ENCODE measurements around the gene KIF24.
A peak's percentile ranks its signal among the peaks of the same experiment; 100 is the strongest.
"Not testable (repeated sequence)": the region's sequence is repeated elsewhere in the genome, so short reads cannot be mapped to it uniquely, and the experiment has no call there.

KIF24 gene, protein sequence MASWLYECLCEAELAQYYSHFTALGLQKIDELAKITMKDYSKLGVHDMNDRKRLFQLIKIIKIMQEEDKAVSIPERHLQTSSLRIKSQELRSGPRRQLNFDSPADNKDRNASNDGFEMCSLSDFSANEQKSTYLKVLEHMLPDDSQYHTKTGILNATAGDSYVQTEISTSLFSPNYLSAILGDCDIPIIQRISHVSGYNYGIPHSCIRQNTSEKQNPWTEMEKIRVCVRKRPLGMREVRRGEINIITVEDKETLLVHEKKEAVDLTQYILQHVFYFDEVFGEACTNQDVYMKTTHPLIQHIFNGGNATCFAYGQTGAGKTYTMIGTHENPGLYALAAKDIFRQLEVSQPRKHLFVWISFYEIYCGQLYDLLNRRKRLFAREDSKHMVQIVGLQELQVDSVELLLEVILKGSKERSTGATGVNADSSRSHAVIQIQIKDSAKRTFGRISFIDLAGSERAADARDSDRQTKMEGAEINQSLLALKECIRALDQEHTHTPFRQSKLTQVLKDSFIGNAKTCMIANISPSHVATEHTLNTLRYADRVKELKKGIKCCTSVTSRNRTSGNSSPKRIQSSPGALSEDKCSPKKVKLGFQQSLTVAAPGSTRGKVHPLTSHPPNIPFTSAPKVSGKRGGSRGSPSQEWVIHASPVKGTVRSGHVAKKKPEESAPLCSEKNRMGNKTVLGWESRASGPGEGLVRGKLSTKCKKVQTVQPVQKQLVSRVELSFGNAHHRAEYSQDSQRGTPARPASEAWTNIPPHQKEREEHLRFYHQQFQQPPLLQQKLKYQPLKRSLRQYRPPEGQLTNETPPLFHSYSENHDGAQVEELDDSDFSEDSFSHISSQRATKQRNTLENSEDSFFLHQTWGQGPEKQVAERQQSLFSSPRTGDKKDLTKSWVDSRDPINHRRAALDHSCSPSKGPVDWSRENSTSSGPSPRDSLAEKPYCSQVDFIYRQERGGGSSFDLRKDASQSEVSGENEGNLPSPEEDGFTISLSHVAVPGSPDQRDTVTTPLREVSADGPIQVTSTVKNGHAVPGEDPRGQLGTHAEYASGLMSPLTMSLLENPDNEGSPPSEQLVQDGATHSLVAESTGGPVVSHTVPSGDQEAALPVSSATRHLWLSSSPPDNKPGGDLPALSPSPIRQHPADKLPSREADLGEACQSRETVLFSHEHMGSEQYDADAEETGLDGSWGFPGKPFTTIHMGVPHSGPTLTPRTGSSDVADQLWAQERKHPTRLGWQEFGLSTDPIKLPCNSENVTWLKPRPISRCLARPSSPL (N-terminal part only)

DNA sequence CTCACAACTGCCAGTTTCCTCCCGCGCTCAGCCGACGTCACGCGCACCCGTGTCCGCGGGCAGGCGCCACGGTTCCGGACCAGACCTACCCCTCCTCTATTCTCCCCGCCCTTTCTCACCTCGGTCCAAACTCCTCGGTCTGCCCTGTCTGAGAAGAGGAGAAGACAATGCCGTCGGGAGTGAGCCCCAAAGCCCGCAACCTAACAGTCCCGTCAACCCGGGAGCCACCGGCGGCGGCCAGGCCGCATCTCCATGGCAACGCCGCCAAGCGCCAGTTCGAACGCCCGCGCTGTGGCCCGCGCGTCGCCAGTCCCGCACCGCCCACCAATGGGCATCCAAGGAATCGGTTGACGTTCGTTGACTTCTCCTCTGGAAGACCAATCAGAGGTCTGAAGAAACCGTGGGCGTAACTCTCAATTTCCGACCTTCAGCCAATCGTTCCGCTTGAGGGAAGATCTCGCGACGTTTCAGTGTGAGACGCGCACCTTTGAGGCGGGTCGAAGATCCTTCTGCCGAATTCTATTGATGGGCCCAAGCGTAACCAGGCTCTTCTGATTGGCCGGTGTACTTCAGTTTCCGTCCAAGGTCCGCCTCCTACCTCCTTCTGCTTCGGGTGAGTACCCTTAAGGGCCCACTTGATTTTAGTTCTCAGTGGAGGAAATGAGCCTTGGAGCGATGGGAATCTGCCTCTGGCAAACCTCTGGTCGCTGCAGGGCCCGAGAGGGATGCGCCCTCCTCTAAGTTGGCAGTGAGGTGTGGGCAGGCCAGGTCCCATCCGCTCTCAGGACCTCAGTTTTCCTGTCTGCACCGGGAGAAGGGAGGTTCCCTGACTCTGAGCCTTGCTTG is at the start of gene KIF24, which contains the start of gene NUDT2:
Gene KIF24, minus strand, starts transcription at position 282 of the 846 bp plus-strand sequence. CDS start 17,922 bp downstream, outside the sequence.
Gene NUDT2, plus strand, starts transcription at position 583 of the 846 bp plus-strand sequence. CDS start 9,471 bp downstream, outside the sequence.
- DNase-seq: peak; percentile 100

DNA sequence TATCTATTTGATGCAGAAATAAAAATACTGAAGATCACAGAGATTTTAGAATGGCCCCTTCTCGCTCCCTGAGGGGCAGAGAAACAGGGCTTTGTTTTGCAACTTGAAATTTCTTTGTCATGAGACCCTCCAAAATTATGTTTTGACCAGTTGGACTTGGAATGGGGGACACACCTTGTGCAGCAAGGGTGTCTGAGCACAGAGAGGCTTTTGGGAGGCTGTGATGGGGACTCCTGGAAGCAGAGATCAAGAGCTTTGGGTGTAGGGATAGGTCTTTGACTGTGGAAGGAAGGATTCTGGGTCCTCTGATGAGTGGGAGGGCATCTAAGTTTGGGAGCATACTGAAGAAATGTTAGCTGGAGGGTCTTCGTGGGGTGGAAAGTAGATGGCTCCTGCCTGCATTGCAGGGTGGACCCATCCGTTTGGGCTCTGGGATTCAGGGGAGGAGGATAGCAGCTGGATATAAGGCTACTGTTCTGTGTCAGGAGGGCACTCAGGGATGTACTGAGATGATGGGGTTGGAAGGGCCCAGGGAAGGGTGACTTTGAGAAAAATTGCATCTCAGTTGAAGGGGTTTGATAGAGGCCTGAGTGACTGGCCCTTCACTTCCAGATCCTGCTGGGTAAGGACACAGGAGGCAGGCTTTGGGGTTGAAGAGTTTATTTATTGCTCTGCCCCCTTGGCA is 49.5 kb upstream of the KIF24 start:
- DNase-seq: no peak

DNA sequence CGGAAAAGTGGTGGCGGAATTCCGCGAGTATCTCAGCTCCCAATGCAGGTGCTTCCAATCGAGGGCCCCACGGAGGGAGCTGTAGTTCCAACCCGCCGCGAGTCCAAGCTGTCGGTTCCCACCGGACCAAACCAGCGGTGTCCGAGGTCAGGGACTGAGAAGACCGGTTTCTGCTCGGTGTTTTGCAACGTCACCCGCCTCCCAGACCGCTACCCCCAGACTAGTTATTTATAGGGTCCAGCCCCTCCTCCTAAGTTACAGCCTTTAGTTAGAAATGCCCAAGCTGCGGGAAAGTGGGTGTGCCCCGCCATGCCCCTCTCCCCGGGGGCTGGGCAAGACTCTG is 48.3 kb upstream of the KIF24 start:
- DNase-seq: peak; percentile 47

DNA sequence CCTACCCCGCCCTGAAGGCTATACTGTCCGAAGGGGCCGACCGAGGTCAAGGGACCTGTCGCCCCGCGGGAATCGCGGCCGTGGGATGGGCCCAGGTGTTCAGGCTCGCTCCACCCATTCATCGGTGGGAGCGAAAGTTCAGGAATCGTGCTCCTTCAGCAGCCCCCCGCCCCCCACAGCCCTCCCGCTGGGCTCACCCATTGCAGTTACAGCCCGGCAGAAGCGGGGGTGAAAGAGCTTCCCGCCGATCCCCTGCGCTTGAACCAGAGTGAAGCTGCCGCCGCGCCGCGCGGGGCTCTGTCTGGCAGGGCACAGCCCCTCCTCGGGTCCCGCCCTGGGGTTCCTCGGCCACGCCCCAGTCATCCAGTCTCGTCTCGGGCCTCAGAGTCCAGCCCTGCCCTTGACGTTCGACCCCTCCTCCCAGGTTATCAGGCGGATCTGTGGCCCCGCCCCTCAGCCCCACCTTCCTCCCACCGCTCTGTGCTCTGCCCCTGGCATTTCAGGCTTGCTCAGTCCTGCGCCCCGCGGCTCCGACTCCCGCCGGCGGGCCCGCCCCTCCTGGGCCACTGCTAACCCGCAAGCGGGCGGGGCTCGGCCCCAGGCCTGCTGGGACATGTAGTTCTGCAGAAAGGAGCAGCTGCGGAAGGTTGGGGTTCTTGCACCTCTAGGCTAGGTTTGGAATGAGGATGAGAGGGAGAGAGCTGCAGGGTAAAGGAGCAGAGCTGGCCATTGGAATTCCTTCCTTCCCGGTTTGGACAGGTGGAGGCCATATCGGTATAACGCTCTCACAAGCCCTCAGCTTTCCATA is 47.7 kb upstream of the KIF24 start, which contains the start of gene MYORG:
Gene MYORG, minus strand, starts transcription at position 303 of the 808 bp plus-strand sequence. CDS start 3,955 bp downstream, outside the sequence.
- peak; percentile 94 for DNase-seq

DNA sequence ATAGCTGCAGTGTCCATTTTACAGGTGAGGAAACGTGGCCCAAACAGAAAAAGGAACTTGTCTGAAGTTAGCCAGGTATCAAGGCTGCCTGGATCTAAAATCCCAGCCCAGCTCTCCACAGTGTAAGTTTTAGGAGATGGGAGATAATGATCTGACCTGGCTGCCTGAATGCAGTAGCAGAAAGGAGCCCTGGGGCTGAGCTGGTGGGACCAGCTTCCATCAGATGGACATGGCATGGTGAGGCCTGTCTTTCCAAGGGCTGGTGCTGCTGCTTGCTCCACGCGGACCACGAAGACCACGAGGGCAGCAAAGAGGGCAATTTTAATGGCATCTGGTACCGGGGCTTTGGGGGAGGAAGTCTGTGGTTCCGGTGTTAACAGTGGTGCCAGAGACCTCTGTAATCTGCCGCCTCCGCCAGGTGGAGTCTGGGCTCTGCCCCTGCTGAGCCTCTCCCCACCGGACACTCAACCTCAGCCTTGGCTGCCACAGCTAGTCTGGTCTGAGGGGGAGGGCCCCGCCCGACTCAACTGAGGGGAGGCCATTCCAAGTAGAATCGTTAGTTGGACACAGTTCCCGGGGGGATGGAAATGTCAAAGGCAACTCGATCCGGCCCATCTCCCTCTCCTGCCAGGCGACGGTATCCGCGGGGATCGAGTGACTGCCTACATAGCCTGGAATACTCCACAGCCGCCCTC is 47.0 kb upstream of the KIF24 start:
- no peak for DNase-seq

DNA sequence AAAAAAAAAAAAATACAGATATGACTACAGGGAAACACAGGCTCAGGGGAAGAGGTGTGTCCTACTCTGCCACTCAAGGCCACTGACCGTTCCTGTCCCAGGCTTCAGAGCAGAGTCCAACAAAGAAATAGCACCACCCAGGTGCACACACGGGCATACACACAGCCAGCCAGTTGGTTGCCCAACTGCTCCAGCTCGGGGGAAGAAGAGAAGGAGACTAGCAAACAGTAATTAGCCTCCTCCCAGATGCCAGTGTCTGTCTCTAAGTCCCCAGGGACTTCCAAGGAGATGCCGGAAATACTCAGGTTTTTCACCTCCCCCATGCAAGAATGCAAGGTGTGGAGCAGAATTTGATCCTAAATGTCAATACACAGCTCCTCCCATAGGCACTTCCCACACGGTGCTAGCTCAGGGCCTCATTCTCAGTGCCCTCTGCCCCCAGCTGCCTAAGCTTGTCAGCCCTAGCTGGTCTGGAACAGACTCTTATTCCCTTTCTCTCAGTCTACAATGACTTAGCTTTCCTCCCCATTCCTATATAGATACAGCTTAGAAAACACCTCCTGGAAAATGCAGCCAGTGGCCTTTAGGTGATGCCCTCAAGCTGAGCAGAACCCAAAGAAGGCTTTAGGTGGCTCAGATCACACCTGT is 46.0 kb upstream of the KIF24 start:
- no peak for DNase-seq

DNA sequence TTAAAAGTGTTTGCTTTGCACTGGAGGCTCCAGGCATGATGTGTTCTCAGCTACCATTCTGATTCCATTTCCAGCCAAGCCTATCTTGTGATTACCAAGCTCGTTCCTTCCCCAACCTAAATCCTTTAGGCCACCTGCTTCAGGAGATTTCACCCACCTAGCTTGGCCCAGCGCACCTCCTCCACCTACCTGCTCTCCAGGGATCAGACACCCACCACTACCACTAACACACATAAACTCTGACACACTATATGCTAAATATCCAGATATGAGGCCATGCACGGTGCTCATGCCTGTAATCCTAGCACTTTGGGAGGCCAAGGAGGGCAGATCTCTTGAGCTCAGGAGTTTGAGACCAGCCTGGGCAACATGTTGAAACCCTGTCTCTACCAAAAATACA is 45.3 kb upstream of the KIF24 start:
- no peak for DNase-seq

DNA sequence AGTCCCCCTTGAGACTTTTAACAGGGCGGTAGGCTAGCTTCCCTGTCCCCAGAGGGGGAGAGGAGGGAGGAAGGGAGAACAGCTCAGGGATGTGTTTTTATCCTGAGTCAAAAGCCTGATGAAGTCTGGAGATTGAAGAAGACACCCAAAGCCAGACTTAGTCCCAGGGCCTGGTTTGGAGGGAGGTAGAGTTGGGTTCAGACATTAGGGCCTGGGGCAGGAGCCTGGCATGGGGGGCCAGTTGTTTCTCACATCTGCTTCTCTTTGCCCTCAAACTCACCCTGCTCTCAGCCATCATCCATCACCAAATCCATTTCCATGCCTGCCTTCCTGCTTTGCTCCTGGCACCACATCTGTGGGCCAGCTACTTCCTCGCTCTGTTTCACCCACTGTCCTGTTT is 44.7 kb upstream of the KIF24 start:
- no peak for DNase-seq

DNA sequence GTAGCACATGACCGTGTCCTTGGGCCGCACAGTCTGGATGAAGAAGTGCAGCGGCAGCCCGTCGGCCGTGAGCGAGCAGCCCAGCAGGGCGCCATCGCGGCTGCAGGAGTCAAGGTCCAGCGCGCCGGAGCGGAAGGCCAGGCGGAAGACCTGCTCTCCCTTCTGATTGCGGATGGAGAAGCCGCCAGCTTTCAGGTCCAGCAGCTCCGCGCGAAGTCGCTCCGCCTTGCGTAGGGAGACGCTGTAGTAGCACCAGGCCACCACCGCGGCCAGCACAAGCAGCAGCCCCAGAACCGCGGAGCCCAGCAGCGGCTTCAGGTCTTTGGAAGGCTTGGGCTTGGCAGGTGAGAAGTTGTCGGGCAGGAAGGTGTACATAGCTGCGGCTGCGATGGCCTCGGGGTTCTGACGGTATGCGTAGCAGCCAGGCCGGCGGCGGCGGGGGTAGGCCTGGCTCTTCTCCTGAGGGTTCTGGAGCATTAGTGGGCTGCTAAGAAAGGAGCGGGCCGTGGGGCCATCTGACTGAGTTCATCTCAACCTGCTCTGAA is 43.5 kb upstream of the KIF24 start:
- DNase-seq: no peak

DNA sequence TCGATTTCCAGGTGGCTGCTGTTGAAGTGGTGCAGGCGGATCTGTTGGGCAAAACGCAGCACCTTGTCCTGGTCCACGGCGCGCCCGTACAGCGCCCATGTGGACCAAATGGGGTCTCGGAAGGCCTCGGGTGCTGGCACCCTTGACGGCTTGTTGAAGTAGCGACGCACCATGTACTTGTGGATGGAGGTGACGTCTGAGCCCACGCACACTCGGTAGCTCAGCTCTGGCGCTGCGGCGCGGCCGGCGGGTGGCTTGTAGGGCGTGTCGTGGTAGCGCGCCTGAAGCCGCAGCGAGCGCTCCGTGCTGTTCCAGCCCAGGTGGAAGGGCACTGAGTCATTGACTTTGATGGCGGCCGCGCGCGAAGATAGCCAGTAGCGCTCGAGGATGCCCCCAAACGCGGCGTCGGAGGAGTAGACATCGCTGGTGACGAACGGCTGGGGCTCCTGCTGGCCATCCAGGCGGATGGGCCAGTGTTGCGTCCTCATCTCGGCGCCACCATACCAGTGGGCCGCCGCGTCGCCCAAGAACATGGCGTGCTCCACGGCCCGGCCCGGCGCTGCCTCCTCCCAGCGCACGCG is 42.9 kb upstream of the KIF24 start:
- no peak for DNase-seq

DNA sequence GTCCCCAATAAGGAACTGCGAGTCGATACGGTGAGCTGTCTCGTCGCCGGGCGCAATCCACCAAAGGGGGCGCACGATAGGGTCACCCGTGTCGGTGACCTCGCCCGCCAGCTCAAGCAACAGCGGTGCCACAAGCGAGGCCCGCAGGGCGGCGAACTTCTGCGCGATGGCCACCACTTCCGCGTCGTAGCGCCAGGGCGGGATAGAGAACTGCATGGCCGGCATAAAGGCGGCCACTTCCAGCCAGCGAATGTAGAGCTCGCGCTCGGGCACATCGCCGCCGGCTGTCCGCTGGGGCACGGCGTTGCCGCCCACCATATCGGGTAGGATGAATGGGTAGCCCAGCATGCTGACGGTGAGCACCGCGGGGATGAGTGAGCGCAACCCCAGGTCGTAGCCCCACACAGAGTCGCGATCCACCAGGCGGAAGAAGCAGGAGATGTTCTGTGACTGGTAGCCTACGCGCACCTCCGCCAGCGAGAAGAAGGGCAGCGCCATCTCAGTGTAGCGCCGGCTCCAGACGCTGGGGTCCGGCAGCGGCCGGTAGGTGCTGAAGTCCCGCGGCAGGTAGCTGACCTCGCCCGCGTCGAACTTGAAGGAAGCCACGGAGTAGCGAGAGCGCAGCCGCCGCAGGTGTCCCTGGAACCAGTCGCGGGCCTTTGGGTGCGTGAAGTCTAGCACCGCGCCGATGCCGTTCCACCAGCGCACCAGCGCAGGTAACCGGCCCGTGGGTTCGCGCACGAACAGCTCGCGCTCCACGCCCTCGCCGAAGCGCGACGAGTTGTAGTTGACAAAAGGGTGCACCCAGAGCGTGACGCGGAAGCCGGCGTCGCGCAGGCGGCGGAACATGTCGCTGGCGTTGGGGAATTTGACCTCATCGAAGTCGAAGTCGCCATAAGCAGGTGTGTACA is 42.2 kb upstream of the KIF24 start:
- no peak for DNase-seq

DNA sequence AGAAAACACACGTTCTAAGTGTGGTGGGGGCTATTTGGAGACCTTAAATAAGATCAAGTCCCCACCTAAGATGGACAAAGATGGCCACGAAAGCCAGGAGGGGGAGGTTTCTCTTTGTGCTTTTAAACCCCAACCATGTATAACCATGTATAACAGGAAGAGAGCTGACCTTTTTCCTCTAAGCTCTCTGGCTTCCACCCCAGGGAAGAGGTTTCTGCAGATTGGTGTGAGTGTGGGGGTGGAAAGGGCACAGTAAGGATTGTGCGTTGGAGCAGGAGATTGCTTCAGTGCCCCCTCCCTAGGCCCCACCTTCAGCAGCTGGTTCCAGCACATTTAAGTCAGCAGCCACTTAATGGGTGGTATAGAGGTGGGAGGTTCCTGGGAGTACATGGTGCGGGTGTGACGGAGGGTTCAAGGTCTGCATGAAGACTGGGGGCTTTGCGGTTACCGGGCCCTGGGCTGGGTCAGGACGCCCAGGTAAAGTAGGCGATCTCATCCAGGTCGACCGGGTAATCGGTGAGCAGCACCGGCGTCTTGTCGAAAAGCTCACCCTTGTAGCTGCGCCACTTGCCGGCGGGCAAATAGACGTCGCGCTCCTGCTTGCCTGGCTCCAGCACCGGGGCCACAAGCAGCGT is 41.4 kb upstream of the KIF24 start:
- DNase-seq: no peak

DNA sequence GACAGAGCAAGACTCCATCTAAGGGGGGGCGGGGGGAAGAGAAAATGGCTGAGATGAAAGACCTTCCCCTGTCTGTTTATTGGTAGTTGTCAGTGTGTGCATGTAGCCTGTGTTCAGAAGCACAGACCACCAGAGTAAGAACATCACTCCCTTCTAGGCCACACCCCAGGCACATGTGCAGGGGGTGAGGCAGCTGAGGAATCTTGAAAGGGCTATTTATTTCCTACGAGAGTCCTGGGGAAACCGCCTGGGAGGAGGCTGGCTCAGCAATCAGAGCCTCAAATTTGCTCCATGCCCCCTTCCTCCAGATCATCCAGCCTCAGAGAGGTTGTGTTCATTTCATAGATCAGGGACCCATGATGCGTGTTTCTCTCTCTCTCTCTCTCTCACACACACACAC is 40.6 kb upstream of the KIF24 start:
- DNase-seq: no peak

DNA sequence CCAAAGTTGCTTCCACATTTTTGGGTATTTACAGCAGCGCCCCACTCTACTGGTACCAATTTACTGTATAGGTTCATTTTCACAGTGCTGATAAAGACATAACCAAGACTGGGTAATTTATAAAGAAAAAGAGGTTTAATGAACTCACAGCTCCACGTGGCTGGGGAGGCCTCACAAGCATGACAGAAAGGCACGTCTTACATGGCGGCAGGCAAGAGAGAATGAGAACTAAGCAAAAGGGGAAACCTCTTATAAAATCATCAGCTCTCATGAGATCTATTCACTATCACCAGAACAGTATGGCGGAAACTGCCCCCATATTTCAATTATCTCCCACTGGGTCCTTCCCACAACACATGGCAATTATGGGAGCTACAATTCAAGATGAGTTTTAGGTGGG is 39.7 kb upstream of the KIF24 start:
- DNase-seq: not testable (repeated sequence)

DNA sequence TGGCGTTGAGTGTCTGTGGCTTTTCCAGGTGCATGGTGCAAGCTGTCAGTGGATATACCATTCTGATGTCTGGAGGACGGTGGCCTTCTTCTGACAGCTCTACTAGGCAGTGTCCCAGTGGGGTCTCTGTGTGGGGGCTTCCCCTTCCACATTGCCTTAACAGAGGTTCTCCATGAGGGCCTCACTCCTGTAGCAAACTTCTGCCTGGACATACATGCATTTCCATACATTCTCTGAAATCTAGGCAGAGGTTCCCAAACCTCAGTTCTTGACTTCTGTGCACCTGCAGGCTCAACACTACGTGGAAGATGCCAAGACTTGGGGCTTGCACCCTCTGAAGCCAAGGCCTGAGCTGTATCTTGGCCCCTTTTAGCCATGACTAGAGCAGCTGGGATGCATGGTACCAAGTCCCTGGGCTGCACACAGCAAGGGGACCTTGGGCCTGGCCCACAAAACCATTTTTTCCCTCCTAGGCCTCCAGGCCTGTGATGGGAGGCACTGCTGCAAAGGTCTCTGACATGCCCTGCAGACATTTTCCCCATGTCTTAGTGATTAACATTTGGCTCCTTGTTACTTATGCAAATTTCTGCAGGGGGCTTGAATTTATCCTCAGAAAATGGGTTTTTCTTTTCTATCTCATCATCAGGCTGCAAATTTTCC is 38.8 kb upstream of the KIF24 start:
- not testable (repeated sequence) for DNase-seq

DNA sequence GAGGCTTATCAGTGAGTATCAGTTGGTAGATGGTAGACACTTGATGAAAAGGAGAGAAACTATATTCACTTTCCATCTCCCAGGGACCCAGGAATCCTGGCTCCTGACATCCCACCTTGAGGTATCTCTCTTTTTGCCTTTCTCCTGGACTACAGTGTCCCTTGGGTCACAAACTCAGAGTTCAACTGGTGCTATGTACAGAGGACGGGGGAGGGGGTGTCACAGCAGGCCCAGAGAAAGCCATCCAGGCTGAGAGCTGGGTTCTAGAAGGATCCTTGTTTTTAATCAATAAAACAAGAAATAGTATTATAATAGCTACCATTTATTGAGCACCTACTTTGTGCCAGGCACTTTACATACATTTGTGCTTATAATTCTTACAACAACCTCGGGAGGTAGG is 37.3 kb upstream of the KIF24 start:
- DNase-seq: no peak
